Activated T-cell treated with anti-CD3 and anti-CD28 coated beads for 48 hours (primary cell): ENCODE results near the gene SPOCK1.

ENCODE experiments used
- DNase-seq: peaks from one replicate; pipeline ENCODE4 v3.0.0-alpha.2; 2020; ENCODE audit warnings: low read depth

The SPOCK1 gene

DNA sequence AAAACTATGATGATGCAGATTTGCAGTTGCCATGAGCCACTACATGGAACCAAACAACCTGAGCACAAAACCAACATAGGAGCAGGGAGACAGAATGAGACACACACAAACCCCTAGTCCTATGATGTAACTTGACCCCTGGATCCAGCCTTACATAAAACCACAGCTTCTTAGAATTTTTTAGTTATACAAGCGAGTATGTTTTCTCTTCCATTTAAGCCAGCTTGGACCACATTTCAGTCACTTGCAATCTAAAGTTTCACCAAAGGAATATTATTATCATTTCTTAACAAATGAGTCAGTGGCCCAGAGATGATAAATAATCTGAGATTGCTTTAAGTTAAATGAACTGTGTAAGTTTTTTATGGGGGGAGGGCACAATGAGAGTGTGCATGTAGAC is 6.8 kb downstream of the SPOCK1 start:
- DNase-seq, result no peak

DNA sequence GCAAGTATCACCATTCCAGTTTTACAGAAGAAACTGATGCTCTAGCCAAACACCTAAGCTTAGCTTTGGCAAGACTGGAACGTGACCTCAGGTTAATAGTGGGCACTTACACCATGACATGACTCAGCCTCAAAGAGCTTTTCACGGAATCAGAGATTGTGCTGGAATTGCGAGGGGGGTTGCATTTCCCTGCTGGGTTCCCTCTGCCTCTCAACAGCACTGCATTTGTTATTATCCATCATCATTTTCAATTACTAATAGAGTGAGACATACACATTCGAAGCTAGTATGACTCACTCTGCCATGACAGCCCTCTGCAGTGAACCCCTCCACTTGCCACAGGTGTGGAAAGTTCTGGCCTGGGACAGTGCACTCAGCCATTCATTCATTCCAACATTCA is 8.0 kb downstream of the SPOCK1 start:
- DNase-seq, result no peak

DNA sequence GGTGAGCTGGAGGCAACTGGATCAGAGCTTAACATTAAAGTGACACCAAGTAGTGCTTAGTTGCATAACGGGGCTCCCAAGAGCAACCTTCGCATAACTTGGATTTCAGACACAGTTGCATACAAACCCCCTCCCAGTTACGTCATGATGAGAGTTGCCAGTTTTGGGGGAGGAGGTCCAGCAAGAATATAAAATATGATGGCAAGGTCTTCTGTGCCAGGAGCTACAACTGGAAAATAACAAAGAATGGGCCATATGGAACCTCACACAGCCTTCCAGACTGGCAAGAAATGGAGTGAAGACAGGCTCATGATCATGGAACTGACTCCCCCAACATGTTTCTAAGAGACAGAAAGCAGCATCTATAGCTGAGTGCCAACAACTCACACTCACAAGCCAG is 8.5 kb downstream of the SPOCK1 start:
- no peak for DNase-seq

DNA sequence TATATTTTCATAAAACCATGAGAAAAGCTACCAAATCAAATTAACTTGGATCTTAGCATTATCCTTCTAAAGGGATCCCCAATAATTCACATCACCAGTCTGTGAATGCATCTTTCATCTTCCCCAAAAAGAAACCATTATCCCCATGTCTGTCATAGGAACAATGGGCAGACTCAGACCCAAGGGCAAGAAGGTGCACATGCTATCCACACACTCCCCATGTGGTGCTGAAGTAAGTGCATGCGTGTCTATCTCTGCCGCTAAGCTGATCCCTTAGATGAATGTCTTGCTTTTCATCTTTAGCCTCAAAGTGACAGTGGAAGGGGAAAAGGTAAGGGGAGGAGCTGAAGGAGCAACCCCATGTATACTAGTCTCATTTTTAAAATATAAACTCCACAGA is 10.2 kb downstream of the SPOCK1 start:
- DNase-seq, result no peak

DNA sequence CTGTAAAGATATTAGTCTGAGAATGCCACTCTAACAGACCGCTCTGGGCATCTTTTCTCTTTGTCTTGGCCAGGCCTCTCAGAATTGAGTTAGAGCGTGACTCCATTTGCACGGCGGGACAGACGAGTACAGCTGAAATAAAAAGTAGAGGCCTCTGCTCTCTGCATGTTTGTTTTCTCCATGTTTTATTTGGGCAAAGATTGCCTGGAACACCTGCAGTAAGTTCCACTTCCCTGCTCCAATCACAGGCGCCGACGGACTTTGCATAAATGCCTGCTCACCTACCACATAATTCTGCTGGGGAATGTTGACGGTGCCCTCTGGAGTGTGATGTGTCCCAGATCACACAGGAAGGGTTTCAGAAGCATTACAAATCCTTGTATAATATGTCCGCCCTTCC is 10.6 kb downstream of the SPOCK1 start:
- DNase-seq, result no peak

DNA sequence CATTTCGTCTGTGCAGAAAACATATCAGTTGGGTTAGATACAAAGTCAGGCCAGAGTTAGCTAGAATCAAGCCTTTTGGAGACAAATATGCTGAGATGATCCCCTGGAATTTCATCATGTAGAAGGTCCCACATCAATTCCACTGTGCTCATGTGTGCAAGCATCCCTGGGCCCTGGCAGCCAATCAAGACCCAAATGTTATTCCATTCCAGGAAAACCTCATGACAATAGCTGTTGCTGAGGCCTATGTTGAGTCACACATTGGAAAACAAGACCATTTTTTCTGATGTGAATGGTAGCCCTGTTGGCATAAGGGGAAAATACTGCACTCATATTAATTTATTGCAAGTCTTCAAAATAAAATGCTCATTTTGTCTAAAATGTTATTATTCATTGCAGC is 11.5 kb downstream of the SPOCK1 start:
- DNase-seq, result no peak

DNA sequence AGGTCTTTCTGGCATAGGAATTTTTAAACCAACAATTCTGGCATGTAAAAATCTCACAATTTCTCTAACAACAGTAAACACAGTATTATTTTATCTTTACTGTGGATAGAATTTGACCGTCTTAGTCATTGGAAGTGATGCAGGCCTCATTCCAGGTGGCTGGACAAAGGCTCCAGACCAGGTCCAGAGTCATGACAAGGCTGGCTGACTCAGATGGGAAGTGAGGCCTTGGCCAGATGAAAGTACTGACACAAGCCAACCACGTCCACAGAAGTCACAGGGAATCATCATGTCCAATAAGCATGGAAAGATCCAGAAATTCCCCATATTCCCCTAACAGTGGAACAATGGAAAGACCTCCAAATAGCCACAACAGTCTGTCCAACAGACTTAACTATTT is 12.4 kb downstream of the SPOCK1 start:
- DNase-seq, result no peak

DNA sequence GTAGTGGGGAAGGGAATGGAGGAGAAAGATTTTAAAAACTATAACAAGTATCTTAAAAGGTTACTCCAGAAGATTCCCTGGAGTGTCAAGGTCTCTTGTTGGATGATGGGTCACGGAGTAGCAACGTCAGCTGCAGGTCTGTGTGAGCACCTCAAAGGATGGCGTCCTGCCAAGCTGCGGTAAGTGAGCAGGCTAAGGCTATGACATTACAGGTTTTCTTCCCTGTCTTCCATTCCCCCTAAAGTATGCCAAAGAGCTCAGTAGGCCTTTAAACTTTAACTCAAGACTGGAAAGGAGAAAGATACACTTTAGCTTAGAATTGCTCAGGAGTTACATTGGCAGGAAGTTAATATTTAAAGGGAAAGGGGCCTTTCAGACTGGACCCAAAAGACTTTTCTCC is 17.5 kb downstream of the SPOCK1 start:
- DNase-seq, result no peak

DNA sequence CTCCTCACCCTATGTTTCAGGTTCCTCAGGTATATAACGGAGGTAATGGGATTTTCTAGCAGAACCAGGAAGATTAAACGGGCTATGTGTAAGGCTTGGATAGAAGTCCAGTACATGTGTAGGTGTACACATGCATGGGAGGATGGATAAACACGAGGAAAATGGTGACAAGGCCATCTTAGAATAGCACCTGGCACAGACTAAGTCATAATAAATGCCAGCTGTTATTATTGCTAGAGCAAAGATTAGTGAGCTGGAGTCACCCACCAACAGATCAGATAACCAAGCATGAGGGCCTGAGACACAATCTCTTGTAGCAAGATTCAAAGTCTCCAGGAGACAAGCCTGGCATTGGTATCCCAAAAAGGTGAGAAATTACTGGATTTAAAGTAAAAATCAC is 21.1 kb downstream of the SPOCK1 start:
- no peak for DNase-seq

DNA sequence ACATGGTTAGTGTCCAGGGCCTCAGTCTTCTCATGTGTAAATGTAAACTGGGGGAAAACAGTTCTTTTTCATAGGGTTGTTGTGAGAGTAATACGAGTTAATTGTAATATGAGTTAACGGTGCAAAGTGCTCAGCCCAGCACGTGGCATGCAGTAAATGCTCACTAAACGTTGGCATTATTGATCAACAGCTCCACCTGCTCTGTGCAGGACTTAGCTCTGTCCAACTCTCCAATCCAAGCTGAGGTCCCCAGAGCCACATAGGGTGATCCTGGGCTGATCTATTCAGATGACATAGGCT is 28.3 kb downstream of the SPOCK1 start:
- DNase-seq, result no peak

DNA sequence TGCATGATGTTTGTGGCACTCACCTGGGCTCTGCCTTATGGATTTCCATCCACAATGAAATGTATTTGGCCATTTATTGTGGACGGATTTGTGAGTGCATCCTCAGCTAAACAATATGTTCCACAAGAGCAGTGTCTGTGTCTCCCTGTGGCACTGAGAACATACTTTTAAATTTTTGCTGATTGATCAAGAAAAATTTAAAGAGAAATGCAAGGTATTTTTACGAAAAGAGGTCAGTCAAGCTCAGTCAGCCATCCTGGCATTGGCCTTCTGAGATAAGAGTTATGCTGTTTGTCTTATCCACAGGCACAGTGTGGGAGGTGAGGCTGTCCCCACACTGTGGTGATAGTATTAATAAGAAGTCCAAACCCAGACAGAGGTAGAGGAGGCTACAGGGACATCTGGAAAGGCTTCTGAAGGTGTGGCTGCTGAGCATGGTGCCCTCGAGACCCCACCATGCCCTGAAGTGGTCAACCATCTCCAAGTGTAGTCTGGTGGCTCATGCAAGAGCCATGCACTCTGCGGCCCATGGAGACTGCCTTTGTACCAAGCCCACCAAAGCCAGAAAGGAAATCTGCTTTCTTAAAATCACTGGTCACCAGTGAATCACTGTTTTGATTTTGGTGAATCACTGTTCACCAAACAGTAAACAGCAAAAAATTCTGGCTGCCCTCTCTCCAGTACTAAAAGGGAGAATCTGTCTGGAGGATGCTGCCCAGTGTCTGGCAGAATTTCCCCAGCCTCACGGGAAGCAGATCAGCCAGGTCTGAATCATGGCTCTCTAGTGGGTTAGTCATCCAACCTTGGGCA is 28.8 kb downstream of the SPOCK1 start:
- no peak for DNase-seq

DNA sequence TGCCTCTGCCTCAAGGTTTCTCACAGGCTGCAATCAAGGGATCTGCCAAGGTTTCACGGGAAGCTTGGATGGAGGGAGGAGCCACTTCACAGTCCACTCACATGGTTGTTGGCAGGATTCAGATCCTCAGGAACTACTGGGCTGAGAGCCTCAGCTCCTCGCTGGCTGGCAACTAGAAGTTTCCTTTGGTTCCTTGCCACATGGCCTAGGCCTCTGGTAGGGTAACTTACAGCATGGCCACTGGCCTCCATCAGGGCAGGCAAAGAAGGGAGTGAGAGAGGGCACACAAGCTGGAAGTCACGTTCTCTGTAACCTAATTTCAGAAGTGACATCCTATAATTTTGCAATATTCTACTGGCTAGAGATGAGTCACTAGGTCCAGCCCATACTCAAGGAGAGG is 32.2 kb downstream of the SPOCK1 start:
- no peak for DNase-seq

DNA sequence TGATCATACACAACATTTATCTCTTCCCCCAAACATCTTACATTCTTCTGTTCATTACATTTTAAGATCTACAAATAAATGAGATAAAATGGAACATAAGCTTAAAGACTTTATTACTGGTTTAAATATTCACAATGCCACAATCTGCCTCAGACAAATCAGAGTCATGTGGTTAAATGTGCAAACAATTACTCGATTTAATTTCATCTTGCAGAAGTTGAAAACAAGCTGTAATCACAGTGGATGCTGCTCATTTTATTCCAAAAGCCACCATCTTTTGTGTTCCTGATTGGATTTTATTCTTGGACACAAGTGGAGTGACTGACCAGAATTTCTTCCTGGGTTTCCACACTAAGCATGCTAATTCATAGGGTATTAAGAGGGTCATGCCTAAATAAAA is 33.2 kb downstream of the SPOCK1 start:
- no peak for DNase-seq

DNA sequence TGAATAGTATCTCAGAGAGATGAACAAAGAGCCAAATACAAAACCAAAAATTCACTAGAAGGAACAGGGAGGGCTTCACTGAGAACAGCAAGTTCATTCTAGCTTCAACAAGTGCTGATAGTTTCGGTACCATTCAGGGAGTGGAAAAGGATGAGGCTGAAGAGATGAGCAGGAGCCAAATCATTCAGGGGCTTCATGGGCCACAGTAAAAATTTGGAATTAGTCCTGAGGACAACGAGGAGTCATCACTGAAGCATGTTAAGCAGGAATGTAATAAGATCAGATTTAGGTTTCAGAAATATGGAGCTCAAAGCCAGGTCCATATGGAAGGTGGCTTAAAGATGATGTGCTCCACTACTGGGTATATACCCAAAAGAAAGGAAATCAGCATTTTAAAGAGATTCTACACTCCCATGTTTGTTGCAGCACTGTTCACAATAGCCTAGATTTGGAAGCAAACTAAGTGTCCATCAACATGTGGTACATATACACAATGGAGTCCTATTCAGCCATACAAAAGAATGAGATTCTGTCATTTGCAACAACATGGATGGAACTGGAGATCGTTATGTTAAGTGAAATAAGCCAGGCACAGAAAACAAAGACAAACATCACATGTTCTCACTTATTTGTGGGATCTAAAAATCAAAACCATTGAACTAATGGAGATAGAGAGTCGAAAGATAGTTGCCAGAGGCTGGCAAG is 36.2 kb downstream of the SPOCK1 start:
- DNase-seq, result no peak

DNA sequence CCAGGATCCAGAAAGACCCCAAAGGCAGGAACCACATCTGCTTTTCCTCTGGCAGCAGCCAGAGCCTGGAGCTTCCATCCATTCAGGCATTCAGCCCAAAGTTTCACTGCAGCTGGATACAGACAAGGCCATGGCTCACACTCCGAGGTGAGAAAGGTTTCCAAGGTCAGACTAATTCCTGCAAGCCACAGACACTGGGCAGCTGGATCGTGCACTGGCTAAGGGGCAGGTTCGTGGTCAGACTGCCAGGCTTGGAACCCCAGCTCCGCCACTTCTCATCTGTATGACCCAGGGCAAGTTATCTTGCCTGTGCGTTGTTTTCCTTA is 36.9 kb downstream of the SPOCK1 start:
- no peak for DNase-seq

DNA sequence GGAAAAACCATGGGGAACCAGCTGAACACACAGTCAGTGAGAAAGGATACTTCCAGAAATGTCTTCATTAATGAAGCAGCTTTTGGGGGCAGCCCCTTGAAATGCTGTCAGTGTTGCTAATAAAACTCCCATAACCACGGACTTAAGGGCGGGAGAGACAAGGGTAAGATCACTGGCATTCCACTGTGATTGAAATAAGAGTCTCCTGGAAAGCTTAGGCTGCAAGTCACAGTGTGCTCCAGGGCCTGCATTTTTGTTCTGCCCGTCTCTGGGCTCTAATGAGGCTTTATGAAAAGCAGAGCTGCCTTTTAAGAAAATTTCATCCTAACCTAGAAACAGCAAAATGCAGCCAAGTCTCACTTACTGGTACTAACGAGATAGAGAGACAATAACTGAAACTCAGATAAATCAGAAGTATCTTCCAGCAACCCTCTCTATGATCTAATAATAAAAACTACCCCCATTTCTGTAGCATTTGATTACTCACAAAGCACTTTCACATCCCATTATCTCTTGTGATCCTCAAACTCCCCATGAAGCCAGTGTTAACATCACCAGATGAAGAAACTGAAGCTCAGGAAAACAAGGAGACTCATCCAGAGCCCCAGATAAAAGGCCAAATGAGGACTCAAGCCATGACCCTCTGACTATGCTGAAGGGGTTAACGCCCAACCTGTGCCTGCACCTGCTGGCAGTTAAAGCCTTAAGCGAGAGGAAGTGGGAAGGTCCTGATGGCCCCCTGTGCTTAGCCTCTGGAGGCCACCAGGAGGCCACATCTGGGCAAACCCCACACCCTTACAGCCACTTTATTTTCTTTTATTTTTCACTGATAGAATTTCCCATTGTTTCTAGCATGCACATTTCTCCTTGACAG is 37.5 kb downstream of the SPOCK1 start:
- no peak for DNase-seq

DNA sequence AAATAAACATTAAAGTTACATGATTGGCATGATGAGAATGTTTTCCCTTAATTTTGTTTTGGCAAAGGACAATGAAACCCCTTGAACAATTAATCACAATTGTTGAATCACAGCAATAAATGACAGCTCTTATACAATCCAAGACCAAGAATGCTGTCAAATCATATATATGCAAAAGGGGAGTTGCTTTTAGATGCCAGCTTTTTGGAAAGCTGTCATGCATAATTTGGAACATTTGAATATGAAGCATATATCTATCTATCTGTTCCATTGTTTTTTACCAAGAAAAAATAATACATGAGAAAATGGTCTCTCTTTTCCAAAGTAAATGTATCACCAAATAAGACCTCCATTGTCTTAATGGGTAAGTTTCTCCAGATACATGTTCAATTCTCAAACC is 44.5 kb downstream of the SPOCK1 start:
- DNase-seq, result no peak

DNA sequence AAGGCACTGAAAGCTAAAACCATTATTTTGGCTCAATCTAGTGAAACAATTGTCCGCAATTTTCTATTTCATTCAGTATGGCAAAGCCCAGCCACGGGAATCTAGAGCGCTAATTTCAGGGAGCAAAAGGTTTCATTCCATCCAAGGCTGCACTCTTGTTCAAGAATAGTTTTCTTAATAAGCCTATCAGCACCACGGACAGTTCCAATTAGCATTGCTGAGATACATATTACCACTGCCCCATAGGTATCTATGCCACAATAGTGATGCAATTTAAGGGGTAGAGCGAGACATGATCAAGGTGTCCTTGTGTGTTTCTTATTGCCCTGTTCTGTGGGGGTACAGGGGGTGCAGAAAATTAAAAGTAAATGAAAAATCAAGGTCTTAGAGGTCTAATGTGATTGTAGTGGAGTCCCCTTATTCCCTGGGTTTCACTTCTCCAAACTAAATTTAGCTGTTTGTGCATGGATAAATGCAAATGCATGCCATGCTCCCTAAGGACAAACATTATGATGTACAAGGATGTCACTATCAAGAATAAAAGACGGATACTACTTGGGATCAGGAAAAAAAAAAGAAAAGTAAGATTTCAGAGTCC is 45.5 kb downstream of the SPOCK1 start:
- DNase-seq, result no peak

DNA sequence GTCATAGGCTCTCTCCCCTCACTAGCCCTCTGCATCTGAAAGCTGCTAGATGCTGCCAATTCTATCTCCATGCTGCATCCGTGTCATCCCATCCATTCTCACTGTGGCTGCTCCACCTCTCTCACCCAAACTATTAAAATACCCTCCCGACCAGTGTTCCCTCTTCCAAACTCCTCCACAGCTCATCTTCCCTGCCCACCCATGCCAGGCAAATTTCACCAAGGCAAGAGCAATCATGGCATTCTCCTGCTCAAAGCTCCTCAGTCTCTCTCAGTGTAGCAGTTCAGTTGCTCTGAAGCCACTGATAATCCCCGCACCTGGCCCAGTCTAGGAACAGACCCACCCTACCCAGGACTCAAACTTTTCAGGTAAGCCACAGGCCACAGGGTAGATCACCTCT is 48.4 kb downstream of the SPOCK1 start:
- DNase-seq, result no peak

DNA sequence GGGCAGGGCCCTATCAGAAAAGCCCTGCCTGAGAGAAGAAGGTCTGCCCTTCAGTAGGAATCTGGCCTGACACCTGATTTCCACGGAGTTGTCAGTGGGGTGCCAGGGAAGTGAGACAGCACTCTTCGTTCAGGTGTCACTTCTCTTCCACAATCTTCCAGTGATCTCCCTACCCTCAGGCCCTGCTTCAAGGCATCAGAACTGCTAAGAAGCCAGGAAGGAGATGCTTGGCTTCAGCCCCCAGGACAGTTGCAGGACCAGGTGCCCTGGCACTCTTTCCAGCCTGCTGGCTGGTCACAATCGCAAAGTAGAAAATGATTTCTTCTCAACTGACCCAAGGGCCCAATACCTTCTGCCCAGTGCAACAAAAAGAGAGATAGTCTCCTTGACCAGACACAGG is 50.3 kb downstream of the SPOCK1 start:
- DNase-seq, result no peak

DNA sequence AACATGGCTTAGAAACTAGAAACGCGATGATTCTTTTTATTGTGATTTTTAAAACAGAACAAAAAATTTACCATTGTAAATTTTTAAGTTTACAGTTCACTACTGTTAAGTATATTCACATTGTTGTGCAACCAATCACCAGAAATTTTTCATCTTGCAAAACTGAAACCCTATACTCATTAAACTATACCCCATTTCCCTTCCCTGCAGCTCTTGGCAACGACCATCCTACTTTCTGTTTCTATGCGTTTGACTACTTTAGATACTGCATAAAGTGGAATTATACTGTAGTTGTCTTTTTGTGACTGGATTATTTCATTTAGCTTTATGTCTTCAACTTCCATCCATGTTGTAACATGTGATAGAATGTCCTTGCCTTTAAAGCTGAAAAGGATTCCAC is 52.5 kb downstream of the SPOCK1 start:
- no peak for DNase-seq

DNA sequence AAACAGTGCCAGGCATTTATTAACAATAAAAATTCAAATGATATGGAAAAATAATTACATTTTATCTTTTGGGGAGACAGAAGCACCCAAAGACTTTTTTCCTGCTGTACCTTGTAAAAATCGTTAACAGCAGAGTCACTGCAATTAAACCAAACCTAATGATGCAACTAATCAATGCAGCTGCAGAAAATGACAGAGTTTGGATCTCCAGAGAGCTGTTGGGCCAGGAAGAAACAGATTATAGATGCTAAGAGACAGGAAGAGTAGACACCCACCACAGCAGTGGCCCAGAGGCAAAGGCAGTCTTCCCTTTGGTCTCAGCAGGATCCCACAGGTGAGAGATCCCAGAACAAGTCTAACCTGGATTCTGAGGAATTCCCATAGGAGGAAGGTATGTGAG is 53.0 kb downstream of the SPOCK1 start:
- DNase-seq, result no peak

DNA sequence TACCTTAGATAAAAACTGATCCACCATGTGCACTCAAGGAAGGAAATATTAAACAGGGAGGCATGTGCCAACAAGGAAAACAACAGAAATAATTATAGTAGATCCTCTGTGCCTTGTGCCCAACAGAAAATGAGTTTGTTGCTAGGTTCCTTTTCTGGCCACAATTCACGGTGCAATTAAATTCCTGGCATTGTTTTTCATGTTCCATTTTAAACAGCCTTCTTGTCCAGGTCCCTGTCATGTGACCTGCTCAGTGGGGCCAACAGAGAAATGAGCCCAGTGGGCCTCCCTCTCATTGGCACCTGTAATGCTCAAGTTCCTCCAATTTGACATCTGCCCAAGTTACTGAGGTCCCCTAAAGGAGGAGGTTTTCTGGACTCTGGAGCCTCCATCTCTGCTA is 56.5 kb downstream of the SPOCK1 start:
- no peak for DNase-seq
